AG09309 (cell line): ENCODE data around the gene MED13L.
A peak's percentile ranks its signal among the peaks of the same experiment; 100 is the strongest.

ENCODE experiments used
- DNase-seq: peaks from one replicate; pipeline ENCODE4 v3.0.0-alpha.2; 2010; ENCODE audit warnings: low read depth
- H3K4me3 ChIP-seq: 2 replicates; pipeline ENCODE4 v1.5.1; 2011; ENCODE audit warnings: mild to moderate bottlenecking, low read depth, low read length, moderate library complexity; ENCODE audit not compliant: control insufficient read depth
- CTCF ChIP-seq: IDR thresholded peaks from 2 replicates; pipeline ENCODE4 v1.5.1; 2011; ENCODE audit warnings: mild to moderate bottlenecking, low read depth, low read length, inconsistent platforms; ENCODE audit not compliant: insufficient read depth, control insufficient read depth; ENCODE audit errors: missing control alignments

Gene MED13L

DNA sequence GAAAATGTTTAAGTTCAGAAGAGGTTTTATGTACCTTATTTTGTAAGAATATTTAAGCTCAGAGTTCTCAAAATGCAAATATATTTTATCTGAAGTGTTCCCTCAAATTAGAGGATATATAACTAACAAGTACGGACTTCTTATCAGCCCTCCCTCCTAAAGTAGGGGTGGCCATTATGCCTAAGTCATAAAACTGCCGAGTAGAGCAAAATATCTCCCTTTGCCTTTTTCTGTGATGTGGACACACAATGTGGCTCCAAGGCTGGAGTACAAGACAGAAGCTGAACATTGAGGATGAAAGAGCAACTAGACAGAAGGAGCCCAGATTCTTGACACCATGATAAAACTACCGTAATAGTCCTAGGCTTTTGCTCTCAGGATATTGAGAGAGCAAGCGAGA is 120.9 kb downstream of the MED13L start:
- no peak for TF ChIP-seq CTCF
- no peak for DNase-seq
- no peak overlapping the region for H3K4me3 ChIP-seq

- no peak overlapping the region for H3K4me3 ChIP-seq
- no peak for TF ChIP-seq CTCF
- DNase-seq = no peak
These were observed 122.1 kb downstream of the MED13L start for GRCh38 chr12:116155383-116155782.

GRCh38 chr12:116153983-116154382 is 123.5 kb downstream of the MED13L start:
- no peak overlapping the region for H3K4me3 ChIP-seq
- DNase-seq = no peak
- TF ChIP-seq CTCF = no peak

DNA sequence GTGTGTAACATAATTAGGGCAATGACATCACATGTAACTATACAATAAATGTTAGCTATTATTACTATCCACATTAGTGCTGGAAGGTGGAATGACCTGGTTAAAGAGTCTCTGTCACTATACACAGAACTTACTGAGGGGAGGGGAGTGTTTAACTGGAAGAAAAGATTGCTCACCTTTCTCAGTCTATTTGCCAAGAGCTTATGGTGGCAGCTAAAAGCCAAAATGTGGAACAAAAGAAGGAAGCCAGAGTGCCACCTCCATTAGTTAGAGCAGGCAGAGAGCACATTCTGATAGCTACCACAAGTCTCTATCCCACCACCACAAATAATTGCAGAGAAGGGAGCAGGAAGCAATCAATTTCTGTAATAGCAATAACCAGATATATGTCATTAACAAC is 124.4 kb downstream of the MED13L start:
- no peak for TF ChIP-seq CTCF
- DNase-seq = no peak
- no peak overlapping the region for H3K4me3 ChIP-seq

DNA sequence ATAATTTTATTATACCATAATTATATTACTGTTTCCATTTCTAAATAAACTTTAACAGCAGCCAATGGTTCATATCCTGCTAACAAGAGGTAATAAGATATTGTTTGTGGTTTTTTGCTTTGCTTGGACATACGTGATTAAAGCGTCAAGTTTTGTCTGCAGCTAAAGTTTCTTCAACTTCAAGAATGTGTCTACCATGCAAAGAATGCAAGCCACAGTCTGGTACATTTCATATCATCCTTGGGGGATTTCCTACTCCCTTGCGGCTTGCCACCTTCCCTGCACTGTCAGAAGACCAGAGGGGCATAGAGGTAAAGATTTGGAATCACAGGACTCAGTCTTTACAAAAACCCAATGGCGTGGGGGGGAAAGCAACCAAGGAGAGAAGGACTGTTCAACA is 125.2 kb downstream of the MED13L start:
- DNase-seq = peak; percentile 63
- H3K4me3 ChIP-seq = no peak overlapping the region
- TF ChIP-seq CTCF = no peak

GRCh38 chr12:116150452-116150851 is 127.0 kb downstream of the MED13L start:
- H3K4me3 ChIP-seq = no peak overlapping the region
- TF ChIP-seq CTCF = no peak
- no peak for DNase-seq

DNA sequence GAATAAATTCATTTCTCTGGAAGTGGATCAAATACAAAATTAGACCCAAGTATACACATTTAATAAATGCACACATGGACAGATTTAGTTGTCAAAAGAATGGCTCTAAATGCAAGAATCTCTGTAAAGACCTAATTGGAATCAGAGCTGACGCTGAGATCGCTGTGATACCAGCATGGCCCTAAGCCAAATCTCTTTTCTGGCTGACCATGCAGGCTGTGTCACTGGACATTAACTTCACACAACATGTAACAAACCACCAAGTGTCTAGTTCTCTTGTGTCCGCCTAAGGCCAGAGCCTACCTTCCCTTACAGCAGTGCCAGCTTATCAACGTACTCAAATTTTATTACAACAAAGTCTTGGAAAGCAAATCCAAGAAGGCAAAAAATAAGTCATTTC is 127.5 kb downstream of the MED13L start:
- no peak overlapping the region for H3K4me3 ChIP-seq
- no peak for TF ChIP-seq CTCF
- no peak for DNase-seq
